ENCODE results near the gene FAM193B.
A peak's percentile ranks its signal among the peaks of the same experiment; 100 is the strongest.

FAM193B gene

GRCh38 chr5:177483994-177484901 lies 70.1 kb downstream of the FAM193B start:
- no peak overlapping the region for H3K4me3 ChIP-seq (ENCODE audit: insufficient read length, low read depth)
- no peaks in the 10 kb centered on the region for H3K27me3 ChIP-seq (ENCODE audit: insufficient read depth, insufficient read length)
- H3K36me3 ChIP-seq (ENCODE audit: insufficient read depth, insufficient read length, low read length) = peaks cover 92% of the 10 kb centered on the region
- peaks cover 16% of the 10 kb centered on the region for H3K4me1 ChIP-seq (ENCODE audit: insufficient read depth, insufficient read length)
- H3K9me3 ChIP-seq (ENCODE audit: insufficient read depth, low read length) = no peaks in the 10 kb centered on the region
- DNase-seq (ENCODE audit: low read depth, low spot score) = no peak
- peak overlapping the region; percentile 26 for H3K9ac ChIP-seq (ENCODE audit: insufficient read length, low read depth)
- TF ChIP-seq YY1 (IDR thresholded peaks at IDR 0.05; ENCODE audit: insufficient read depth, insufficient read length) (no peak), ZNF274 (IDR thresholded peaks at IDR 0.05; ENCODE audit: low read depth, low read length) (no peak), SUZ12 (IDR thresholded peaks at IDR 0.05; ENCODE audit: extremely low read depth, insufficient read depth, insufficient read length) (no peak)

- DNase-seq (ENCODE audit: low read depth, low spot score) = no peak
- Histone ChIP-seq H3K9me3 (ENCODE audit: insufficient read depth, low read length) (no peaks in the 10 kb centered on the region), H3K27me3 (ENCODE audit: insufficient read depth, insufficient read length) (no peaks in the 10 kb centered on the region), H3K4me3 (ENCODE audit: insufficient read length, low read depth) (no peak overlapping the region), H3K36me3 (ENCODE audit: insufficient read depth, insufficient read length, low read length) (peaks cover 91% of the 10 kb centered on the region), H3K9ac (ENCODE audit: insufficient read length, low read depth) (no peak overlapping the region), H3K4me1 (ENCODE audit: insufficient read depth, insufficient read length) (peaks cover 10% of the 10 kb centered on the region)
- TF ChIP-seq SUZ12 (IDR thresholded peaks at IDR 0.05; ENCODE audit: extremely low read depth, insufficient read depth, insufficient read length) (no peak), ZNF274 (IDR thresholded peaks at IDR 0.05; ENCODE audit: low read depth, low read length) (no peak), YY1 (IDR thresholded peaks at IDR 0.05; ENCODE audit: insufficient read depth, insufficient read length) (no peak)
Measured at GRCh38 chr5:177483042-177483441, 71.3 kb downstream of the FAM193B start.

DNA sequence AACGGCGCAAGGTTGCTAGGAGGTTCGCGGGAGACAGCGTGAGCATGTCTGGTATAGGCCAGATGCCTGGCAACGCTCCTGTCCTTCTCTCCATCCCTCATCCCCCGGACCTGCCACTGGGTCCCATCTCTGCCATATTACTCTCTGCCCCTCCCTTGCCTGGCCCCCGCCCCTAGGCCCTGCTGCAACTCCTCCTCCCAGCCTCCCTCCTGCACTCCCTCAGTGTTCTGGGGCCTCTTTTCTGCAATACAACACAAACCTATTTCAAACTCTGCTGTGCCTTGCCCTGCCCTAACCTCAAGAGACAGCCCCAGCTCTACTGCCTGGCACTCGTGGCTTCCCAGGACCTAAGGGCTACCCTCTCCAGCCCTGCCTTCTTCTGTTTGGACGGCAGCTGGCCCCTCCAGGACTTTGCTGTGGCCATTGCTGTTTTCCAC lies 72.0 kb downstream of the FAM193B start:
- no peak for TF ChIP-seq YY1 (IDR thresholded peaks at IDR 0.05; ENCODE audit: insufficient read depth, insufficient read length)
- no peak for TF ChIP-seq ZNF274 (IDR thresholded peaks at IDR 0.05; ENCODE audit: low read depth, low read length)
- no peak for TF ChIP-seq SUZ12 (IDR thresholded peaks at IDR 0.05; ENCODE audit: extremely low read depth, insufficient read depth, insufficient read length)
- H3K4me3 ChIP-seq (ENCODE audit: insufficient read length, low read depth) = no peak overlapping the region
- no peak overlapping the region for H3K9ac ChIP-seq (ENCODE audit: insufficient read length, low read depth)
- no peaks in the 10 kb centered on the region for H3K27me3 ChIP-seq (ENCODE audit: insufficient read depth, insufficient read length)
- no peaks in the 10 kb centered on the region for H3K9me3 ChIP-seq (ENCODE audit: insufficient read depth, low read length)
- peaks cover 91% of the 10 kb centered on the region for H3K36me3 ChIP-seq (ENCODE audit: insufficient read depth, insufficient read length, low read length)
- DNase-seq (ENCODE audit: low read depth, low spot score) = no peak
- peaks cover 10% of the 10 kb centered on the region for H3K4me1 ChIP-seq (ENCODE audit: insufficient read depth, insufficient read length)

DNA sequence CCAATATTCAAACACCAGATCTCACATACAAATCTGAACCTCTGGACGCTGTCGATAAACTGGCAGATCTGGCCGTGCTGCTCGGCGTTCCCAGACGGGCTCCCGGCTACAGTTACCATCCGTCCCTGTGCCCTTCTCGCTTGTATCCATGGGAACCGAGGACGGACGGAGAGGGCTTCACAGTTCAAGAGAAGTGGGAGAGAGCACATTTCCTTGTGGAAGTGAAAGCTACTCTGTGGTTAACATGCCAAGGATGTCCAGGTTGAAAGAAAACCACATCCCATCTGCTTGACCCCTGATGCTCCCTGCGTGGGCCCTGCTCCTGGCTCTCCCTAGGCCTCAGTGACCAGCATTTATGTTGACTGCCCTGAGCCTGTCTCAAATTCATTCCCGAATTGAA lies 74.6 kb downstream of the FAM193B start:
- Histone ChIP-seq H3K9me3 (ENCODE audit: insufficient read depth, low read length) (no peaks in the 10 kb centered on the region), H3K27me3 (ENCODE audit: insufficient read depth, insufficient read length) (no peaks in the 10 kb centered on the region), H3K4me1 (ENCODE audit: insufficient read depth, insufficient read length) (peaks cover 21% of the 10 kb centered on the region), H3K36me3 (ENCODE audit: insufficient read depth, insufficient read length, low read length) (peaks cover 74% of the 10 kb centered on the region), H3K9ac (ENCODE audit: insufficient read length, low read depth) (peak overlapping the region; percentile 0), H3K4me3 (ENCODE audit: insufficient read length, low read depth) (no peak overlapping the region)
- DNase-seq (ENCODE audit: low read depth, low spot score) = no peak
- no peak for TF ChIP-seq YY1 (IDR thresholded peaks at IDR 0.05; ENCODE audit: insufficient read depth, insufficient read length)

DNA sequence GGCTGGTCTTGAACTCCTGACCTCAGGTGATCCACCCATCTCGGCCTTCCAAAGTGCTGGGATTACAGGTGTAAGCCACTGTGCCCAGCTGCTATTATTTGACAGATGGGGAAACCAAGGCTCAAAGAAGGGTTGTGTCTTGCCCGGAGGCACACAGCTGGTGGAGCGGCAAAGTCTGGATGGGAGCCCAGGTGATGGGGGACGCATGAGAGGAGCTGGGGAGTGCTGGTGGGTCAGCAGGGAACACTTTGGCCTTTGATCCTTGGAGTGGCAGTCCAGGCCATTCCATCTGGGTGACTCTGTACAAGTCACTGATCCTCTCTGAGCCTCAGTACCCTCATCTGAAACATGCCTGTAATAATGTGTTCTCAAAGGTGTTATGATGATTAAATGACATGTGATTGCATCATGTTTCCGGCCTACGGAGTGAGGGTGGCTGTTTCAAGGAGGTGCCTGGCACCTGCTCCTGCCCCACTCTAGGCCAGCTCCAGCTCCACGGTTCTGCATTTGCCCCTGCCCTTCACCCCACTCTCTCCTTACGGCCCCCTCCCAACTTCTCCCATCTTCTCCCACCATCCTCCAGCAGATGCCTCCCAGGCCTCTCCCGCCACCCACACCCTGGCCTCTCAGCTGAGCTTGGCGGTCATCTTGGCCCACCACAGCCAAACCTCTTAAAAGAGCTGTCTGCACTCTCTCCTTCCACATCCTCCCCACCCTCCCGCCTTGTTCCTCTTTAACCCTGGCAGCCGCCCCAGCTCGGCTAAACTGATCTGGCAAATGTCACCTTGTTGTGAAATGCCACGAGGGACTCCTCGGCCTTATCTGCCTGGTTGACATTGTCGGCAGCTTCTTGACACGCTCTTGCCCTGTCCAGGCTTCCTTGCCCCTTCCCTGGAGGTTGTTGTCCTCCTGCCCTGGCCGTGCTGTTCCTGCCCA lies 75.4 kb downstream of the FAM193B start:
- no peak for DNase-seq (ENCODE audit: low read depth, low spot score)
- H3K27me3 ChIP-seq (ENCODE audit: insufficient read depth, insufficient read length) = no peaks in the 10 kb centered on the region
- TF ChIP-seq SUZ12 (IDR thresholded peaks at IDR 0.05; ENCODE audit: extremely low read depth, insufficient read depth, insufficient read length) (no peak), ZNF274 (IDR thresholded peaks at IDR 0.05; ENCODE audit: low read depth, low read length) (no peak), YY1 (IDR thresholded peaks at IDR 0.05; ENCODE audit: insufficient read depth, insufficient read length) (no peak)
- no peak overlapping the region for H3K9ac ChIP-seq (ENCODE audit: insufficient read length, low read depth)
- H3K9me3 ChIP-seq (ENCODE audit: insufficient read depth, low read length) = no peaks in the 10 kb centered on the region
- H3K36me3 ChIP-seq (ENCODE audit: insufficient read depth, insufficient read length, low read length) = peaks cover 66% of the 10 kb centered on the region
- H3K4me1 ChIP-seq (ENCODE audit: insufficient read depth, insufficient read length) = peaks cover 18% of the 10 kb centered on the region
- no peak overlapping the region for H3K4me3 ChIP-seq (ENCODE audit: insufficient read length, low read depth)

GRCh38 chr5:177477701-177478477 lies 76.5 kb downstream of the FAM193B start:
- TF ChIP-seq ZNF274 (IDR thresholded peaks at IDR 0.05; ENCODE audit: low read depth, low read length) (no peak), YY1 (IDR thresholded peaks at IDR 0.05; ENCODE audit: insufficient read depth, insufficient read length) (no peak), SUZ12 (IDR thresholded peaks at IDR 0.05; ENCODE audit: extremely low read depth, insufficient read depth, insufficient read length) (no peak)
- H3K9ac ChIP-seq (ENCODE audit: insufficient read length, low read depth) = peak overlapping the region; percentile 15
- H3K27me3 ChIP-seq (ENCODE audit: insufficient read depth, insufficient read length) = no peaks in the 10 kb centered on the region
- peaks cover 55% of the 10 kb centered on the region for H3K36me3 ChIP-seq (ENCODE audit: insufficient read depth, insufficient read length, low read length)
- DNase-seq (ENCODE audit: low read depth, low spot score) = no peak
- peaks cover 15% of the 10 kb centered on the region for H3K4me1 ChIP-seq (ENCODE audit: insufficient read depth, insufficient read length)
- no peaks in the 10 kb centered on the region for H3K9me3 ChIP-seq (ENCODE audit: insufficient read depth, low read length)
- no peak overlapping the region for H3K4me3 ChIP-seq (ENCODE audit: insufficient read length, low read depth)

Data from NT2/D1 (cell line).